WTC11 (cell line): ENCODE results near the gene VSIG10. TPM values are rescaled to one million over a fixed set of nuclear protein-coding genes. Genes with fewer than 3 reads are reported as not detected.

Experiments used
- ATAC-seq: fragments of 200-7000 bp; cut with Tn5 transposase; 2 replicates; pipeline ENCODE4 v1.10.0; 2021; ENCODE audit warnings: mild to moderate bottlenecking, moderate library complexity
- CTCF ChIA-PET: fragments of 300-600 bp; sonication (Branson Sonifier 250); formaldehyde crosslinking; loops from one replicate; lab custom pipeline; 2021; ENCODE audit warnings: antibody characterized with exemption; lab: Charles Lee
- POLR2A ChIA-PET: fragments of 350-600 bp; sonication (Branson Sonifier 250); formaldehyde crosslinking; loops from one replicate; lab custom pipeline; 2021; ENCODE audit warnings: antibody characterized with exemption; lab: Charles Lee
- DNase-seq: peaks from one replicate; pipeline ENCODE4 v3.0.0; 2021; ENCODE audit warnings: low spot score
- H3K27ac Mint-ChIP-seq: 2 replicates; pipeline ENCODE4 v1.8.0; 2021; ENCODE audit warnings: mixed read lengths
- H3K27me3 Mint-ChIP-seq: 2 replicates; pipeline ENCODE4 v1.8.0; 2021; ENCODE audit warnings: low read depth, mild to moderate bottlenecking, moderate library complexity, mixed read lengths
- H3K36me3 Mint-ChIP-seq: 2 replicates; pipeline ENCODE4 v1.8.0; 2021; ENCODE audit warnings: mixed read lengths
- H3K4me1 Mint-ChIP-seq: 2 replicates; pipeline ENCODE4 v1.8.0; 2022; ENCODE audit warnings: mixed read lengths
- H3K4me3 Mint-ChIP-seq: 2 replicates; pipeline ENCODE4 v1.8.0; 2021; ENCODE audit warnings: mild to moderate bottlenecking, moderate library complexity, mixed read lengths
- H3K9me3 Mint-ChIP-seq: 2 replicates; pipeline ENCODE4 v1.8.0; 2021; ENCODE audit warnings: mixed read lengths
- CTCF ChIP-seq: fragments of 200-600 bp; IDR thresholded peaks from 2 replicates; pipeline ENCODE4 v1.8.0; 2022; ENCODE audit warnings: antibody characterized with exemption
- ELF4 ChIP-seq: sonication (generic); formaldehyde crosslinking; IDR thresholded peaks from 2 replicates; pipeline ENCODE4 v1.8.1; 2022; ENCODE audit warnings: low read depth, mild to moderate bottlenecking, moderate library complexity, missing genetic modification reagents
- ESRRA ChIP-seq: sonication (generic); formaldehyde crosslinking; IDR thresholded peaks from 2 replicates; pipeline ENCODE4 v1.8.1; 2022; ENCODE audit warnings: mild to moderate bottlenecking, missing genetic modification reagents, borderline replicate concordance
- FOXK1 ChIP-seq: sonication (generic); formaldehyde crosslinking; IDR thresholded peaks from 2 replicates; pipeline ENCODE4 v1.8.0; 2022; ENCODE audit warnings: mild to moderate bottlenecking, moderate library complexity, missing genetic modification reagents
- GABPB1 ChIP-seq: sonication (generic); formaldehyde crosslinking; IDR thresholded peaks from 2 replicates; pipeline ENCODE4 v1.8.1; 2023; ENCODE audit warnings: mild to moderate bottlenecking, missing genetic modification reagents
- NR3C1 ChIP-seq: sonication (generic); formaldehyde crosslinking; conservative IDR thresholded peaks from 2 replicates; pipeline ENCODE4 v1.8.1; 2023; ENCODE audit warnings: low read depth, mild to moderate bottlenecking, missing genetic modification reagents
- OVOL2 ChIP-seq: fragments of 250-450 bp; sonication (Bioruptor Pico); IDR thresholded peaks from 2 replicates; pipeline ENCODE4 v1.9.0; 2021; ENCODE audit warnings: mild to moderate bottlenecking, borderline replicate concordance
- PRRX2 ChIP-seq: fragments of 250-450 bp; sonication (Bioruptor Pico); IDR thresholded peaks from 2 replicates; pipeline ENCODE4 v1.8.0; 2021; ENCODE audit warnings: mild to moderate bottlenecking
- TCF7 ChIP-seq: sonication (generic); formaldehyde crosslinking; IDR thresholded peaks from 2 replicates; pipeline ENCODE4 v1.8.0; 2022; ENCODE audit warnings: mild to moderate bottlenecking, low read depth, missing genetic modification reagents, moderate library complexity
- USF2 ChIP-seq: sonication (generic); formaldehyde crosslinking; IDR thresholded peaks from 2 replicates; pipeline ENCODE4 v1.8.1; 2023; ENCODE audit warnings: mild to moderate bottlenecking, missing genetic modification reagents, moderate library complexity
- ZNF121 ChIP-seq: sonication (generic); formaldehyde crosslinking; IDR thresholded peaks from 2 replicates; pipeline ENCODE4 v1.8.0; 2023; ENCODE audit warnings: missing genetic modification reagents
- ZNF138 ChIP-seq: sonication (generic); formaldehyde crosslinking; conservative IDR thresholded peaks from 2 replicates; pipeline ENCODE4 v1.8.1; 2022; ENCODE audit warnings: mild to moderate bottlenecking, moderate library complexity, missing genetic modification reagents
- total RNA-seq: library from RNA; stranded (reverse); gene quantifications from 3 replicates; pipeline ENCODE4 v1.2.3, GENCODE V29; 2021
- TF ChIP-seq, protein P1 (sequence below): sonication (generic); formaldehyde crosslinking; IDR thresholded peaks from 2 replicates; pipeline ENCODE4 v1.8.1; 2022; ENCODE audit warnings: low read depth, mild to moderate bottlenecking, moderate library complexity, missing genetic modification reagents, borderline replicate concordance

VSIG10 gene
- total RNA-seq, 1 experiment from 2014 or later = 82.5 TPM

GRCh38 chr12:118058881-118059280 is 44.9 kb downstream of the VSIG10 start (continued):
- TF ChIP-seq NR3C1 (CRISPR knock-in tag) (no peak), PRRX2 (CRISPR knock-in tag) (no peak), ELF4 (CRISPR knock-in tag) (no peak), ZNF138 (no peak), ESRRA (no peak), USF2 (no peak)

DNA sequence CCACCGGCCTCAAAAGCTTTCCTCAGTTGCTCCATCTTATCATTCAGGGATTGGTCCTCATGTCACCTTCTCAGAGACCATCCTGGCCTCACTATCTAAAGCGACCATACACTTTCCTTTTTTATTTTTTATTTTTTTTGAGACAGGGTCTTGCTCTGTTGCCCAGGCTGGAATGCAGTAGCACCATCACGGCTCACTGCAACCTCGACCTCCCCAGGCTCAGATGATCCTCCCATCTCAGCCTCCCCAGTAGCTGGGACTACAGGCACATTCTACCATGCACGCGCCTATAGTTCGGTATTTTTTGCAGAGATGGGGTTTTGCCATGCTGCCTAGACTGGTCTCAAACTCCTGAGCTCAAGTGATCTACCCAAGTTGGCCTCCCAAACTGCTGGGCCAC is 45.6 kb downstream of the VSIG10 start:
- POLR2A ChIA-PET = no interaction called here
- Mint-ChIP-seq H3K27ac (no peak overlapping the region; the same call in 1 of the 2 replicates), H3K36me3 (0 out of 2 replicates have a peak, but pooled peaks cover 2% of the 10 kb centered on the region), H3K4me1 (peaks cover 32% of the 10 kb centered on the region), H3K27me3 (no peaks in the 10 kb centered on the region), H3K9me3 (no peaks in the 10 kb centered on the region), H3K4me3 (no peak overlapping the region)
- DNase-seq = no peak
- peak; percentile 61 for TF ChIP-seq ZNF121
- TF ChIP-seq, protein P1, sequence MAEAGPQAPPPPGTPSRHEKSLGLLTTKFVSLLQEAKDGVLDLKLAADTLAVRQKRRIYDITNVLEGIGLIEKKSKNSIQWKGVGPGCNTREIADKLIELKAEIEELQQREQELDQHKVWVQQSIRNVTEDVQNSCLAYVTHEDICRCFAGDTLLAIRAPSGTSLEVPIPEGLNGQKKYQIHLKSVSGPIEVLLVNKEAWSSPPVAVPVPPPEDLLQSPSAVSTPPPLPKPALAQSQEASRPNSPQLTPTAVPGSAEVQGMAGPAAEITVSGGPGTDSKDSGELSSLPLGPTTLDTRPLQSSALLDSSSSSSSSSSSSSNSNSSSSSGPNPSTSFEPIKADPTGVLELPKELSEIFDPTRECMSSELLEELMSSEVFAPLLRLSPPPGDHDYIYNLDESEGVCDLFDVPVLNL (CRISPR knock-in tag) = no peak
- ATAC-seq = no peak
- CTCF ChIA-PET = interaction anchor here (0.6 to 1.5 kb wide), 2 partner anchors 128 to 201 kb away, joined by 3 read pairs; no protein-coding TSS in a partner anchor

DNA sequence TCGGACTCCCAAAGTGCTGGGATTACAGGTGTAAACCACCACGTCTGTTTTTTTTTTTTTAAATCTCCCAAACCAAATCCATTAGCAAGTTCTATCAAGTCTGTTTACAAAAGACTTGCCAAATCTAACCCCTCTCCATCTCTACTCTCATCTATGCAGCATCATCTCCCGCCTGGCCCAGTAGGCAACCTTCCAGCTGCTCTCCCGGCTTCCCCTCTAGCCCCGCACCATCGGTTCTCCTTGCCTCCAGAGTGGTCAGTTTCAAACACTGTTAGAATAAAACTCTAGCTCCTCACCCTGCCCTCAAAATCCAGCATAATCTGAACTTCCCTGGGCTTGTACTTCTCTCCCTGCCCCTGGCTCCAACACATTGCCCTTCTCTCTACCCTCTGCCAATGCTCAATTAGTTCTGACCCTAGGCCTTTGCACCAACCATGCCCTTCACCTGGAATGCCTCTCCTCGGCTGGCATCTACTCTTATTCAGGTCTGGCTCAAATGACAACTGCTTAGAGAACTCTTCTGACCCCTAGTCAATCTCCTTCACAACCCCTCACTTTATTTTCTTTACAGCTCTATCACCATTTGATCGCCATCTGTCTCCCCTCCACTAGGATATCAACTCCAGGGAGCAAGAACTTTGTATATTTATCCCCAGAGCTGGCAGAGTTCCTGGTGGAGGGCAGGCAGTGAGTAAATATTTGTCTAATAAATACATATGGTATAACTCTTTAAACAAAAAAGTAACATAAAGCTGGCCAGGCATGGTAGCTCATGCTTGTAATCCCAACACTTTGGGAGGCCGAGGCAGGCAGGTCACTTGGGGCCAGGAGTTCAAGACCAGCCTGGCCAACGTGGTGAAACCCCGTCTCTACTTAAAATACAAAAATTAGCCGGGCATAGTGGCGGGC is 47.7 kb downstream of the VSIG10 start:
- TF ChIP-seq GABPB1 (CRISPR knock-in tag) = no peak
- no peak for TF ChIP-seq FOXK1
- TF ChIP-seq, all 79 proteins: peak for 0
- H3K4me1 Mint-ChIP-seq = peaks cover 31% of the 10 kb centered on the region
- no peak overlapping the region for H3K4me3 Mint-ChIP-seq
- H3K27ac Mint-ChIP-seq = peak overlapping the region; percentile 86
- H3K36me3 Mint-ChIP-seq = peaks cover 14% of the 10 kb centered on the region
- no peaks in the 10 kb centered on the region for H3K9me3 Mint-ChIP-seq
- ChIA-PET CTCF (interaction anchor here (0.5 to 3.2 kb wide), 7 partner anchors 9 to 181 kb away, joined by 3 to 44 read pairs (median 4); no protein-coding TSS in a partner anchor), POLR2A (interaction anchor here (0.6 to 1.1 kb wide), 2 partner anchors 80 to 1877 kb away, joined by 3 to 4 read pairs; partner anchors contain the start of gene PEBP1)
- DNase-seq (no peak), ATAC-seq (no peak)
- H3K27me3 Mint-ChIP-seq = no peaks in the 10 kb centered on the region

GRCh38 chr12:118055144-118055557 is 48.7 kb downstream of the VSIG10 start:
- Mint-ChIP-seq H3K9me3 (no peaks in the 10 kb centered on the region), H3K4me1 (peaks cover 30% of the 10 kb centered on the region), H3K4me3 (no peak overlapping the region), H3K36me3 (peaks cover 23% of the 10 kb centered on the region), H3K27ac (no peak overlapping the region), H3K27me3 (no peaks in the 10 kb centered on the region)
- CTCF ChIA-PET = interaction anchor here (0.6 to 3.2 kb wide), 9 partner anchors 10 to 893 kb away, joined by 3 to 44 read pairs (median 4); no protein-coding TSS in a partner anchor
- POLR2A ChIA-PET = no interaction called here
- TF ChIP-seq TCF7 = no peak
- no peak for TF ChIP-seq OVOL2 (CRISPR knock-in tag)
- TF ChIP-seq CTCF = peak; percentile 42; the same call in 1 of the 2 replicates
- peak; percentile 71 for ATAC-seq
- DNase-seq = peak; percentile 77
